Measurements from ENCODE around the gene TAOK2. TPM values are rescaled to one million over a fixed set of nuclear protein-coding genes. Genes with fewer than 3 reads are reported as not detected.

Gene TAOK2
- total RNA-seq, 4 donors from 2014 or later, result 48.8 to 62.6 (median 55.2) TPM

GRCh38 chr16:30030011-30030685 lies 56.5 kb downstream of the TAOK2 start:
- no peak overlapping the region for H3K27ac ChIP-seq
- no peaks in the 10 kb centered on the region for H3K9me3 ChIP-seq
- no peaks in the 10 kb centered on the region for H3K36me3 ChIP-seq
- WGBS, 2 donors, result 20 to 21% methylated on average over 23 of the region's 23 CpGs
- no peak for TF ChIP-seq POLR2A (IDR thresholded peaks at IDR 0.05)
- TF ChIP-seq, protein P1, sequence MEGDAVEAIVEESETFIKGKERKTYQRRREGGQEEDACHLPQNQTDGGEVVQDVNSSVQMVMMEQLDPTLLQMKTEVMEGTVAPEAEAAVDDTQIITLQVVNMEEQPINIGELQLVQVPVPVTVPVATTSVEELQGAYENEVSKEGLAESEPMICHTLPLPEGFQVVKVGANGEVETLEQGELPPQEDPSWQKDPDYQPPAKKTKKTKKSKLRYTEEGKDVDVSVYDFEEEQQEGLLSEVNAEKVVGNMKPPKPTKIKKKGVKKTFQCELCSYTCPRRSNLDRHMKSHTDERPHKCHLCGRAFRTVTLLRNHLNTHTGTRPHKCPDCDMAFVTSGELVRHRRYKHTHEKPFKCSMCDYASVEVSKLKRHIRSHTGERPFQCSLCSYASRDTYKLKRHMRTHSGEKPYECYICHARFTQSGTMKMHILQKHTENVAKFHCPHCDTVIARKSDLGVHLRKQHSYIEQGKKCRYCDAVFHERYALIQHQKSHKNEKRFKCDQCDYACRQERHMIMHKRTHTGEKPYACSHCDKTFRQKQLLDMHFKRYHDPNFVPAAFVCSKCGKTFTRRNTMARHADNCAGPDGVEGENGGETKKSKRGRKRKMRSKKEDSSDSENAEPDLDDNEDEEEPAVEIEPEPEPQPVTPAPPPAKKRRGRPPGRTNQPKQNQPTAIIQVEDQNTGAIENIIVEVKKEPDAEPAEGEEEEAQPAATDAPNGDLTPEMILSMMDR (IDR thresholded peaks at IDR 0.05), result no peak
- no peak overlapping the region for H3K4me3 ChIP-seq (replicated peaks in 1 of 3)
- intact Hi-C loops (cut with DNase I), result no loop called here
- H3K27me3 ChIP-seq, result peaks cover 15% of the 10 kb centered on the region
- DNase-seq, result no peak
- peaks cover 0 to 5% of the 10 kb centered on the region in 2 donors for H3K4me1 ChIP-seq

GRCh38 chr16:30030841-30031413 lies 57.3 kb downstream of the TAOK2 start, which contains the start of gene TLCD3B:
Gene TLCD3B, minus strand, starts transcription at chr16:30031271. Its CDS starts 744 bp downstream, at chr16:30030527.
- Histone ChIP-seq H3K4me1 (peaks cover 0 to 5% of the 10 kb centered on the region in 2 donors), H3K36me3 (no peaks in the 10 kb centered on the region), H3K4me3 (replicated peaks in 1 of 3) (no peak within 1 kb of the TSS), H3K27ac (no peak within 1 kb of the TSS), H3K27me3 (peaks cover 15% of the 10 kb centered on the region), H3K9me3 (no peaks in the 10 kb centered on the region)
- intact Hi-C loops (cut with DNase I), result no loop called here
- no peak for TF ChIP-seq POLR2A (IDR thresholded peaks at IDR 0.05)
- TF ChIP-seq, protein P1 (IDR thresholded peaks at IDR 0.05), result no peak
- no peak for DNase-seq
- WGBS, 2 donors, result 2% methylated on average over 21 to 27 of the region's 27 CpGs

DNA sequence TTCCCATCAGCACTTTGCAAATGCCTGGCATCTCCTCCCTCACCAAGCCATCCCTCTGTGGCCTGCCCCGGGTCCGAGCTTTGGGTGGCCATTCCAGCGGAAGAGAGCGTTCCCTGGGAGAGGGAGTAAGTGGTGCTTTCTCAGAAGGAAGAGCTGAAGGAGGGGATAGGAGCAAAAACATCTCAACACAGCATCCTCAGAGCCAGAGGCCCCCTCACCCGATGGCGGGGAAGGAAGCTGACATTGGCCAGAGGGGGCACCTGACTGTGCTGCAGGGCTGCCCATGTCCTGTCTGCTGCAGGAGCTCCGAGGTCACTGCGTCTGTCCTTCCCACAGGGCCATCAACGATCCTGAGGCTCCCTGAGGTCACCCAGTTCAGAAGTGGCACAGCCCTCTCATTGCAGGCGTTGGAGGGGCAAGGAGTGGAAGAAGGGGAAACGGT lies 57.8 kb downstream of the TAOK2 start:
- Histone ChIP-seq H3K27me3 (peaks cover 15% of the 10 kb centered on the region), H3K27ac (no peak overlapping the region), H3K36me3 (no peaks in the 10 kb centered on the region), H3K4me3 (replicated peaks in 1 of 3) (no peak overlapping the region), H3K9me3 (no peaks in the 10 kb centered on the region), H3K4me1 (peaks cover 0 to 5% of the 10 kb centered on the region in 2 donors)
- TF ChIP-seq POLR2A (IDR thresholded peaks at IDR 0.05), result no peak
- TF ChIP-seq, protein P1 (IDR thresholded peaks at IDR 0.05), result no peak
- no peak for DNase-seq
- intact Hi-C loops (cut with DNase I), result no loop called here
- 14 to 24% methylated on average over 7 of the region's 11 CpGs for WGBS, 2 donors

DNA sequence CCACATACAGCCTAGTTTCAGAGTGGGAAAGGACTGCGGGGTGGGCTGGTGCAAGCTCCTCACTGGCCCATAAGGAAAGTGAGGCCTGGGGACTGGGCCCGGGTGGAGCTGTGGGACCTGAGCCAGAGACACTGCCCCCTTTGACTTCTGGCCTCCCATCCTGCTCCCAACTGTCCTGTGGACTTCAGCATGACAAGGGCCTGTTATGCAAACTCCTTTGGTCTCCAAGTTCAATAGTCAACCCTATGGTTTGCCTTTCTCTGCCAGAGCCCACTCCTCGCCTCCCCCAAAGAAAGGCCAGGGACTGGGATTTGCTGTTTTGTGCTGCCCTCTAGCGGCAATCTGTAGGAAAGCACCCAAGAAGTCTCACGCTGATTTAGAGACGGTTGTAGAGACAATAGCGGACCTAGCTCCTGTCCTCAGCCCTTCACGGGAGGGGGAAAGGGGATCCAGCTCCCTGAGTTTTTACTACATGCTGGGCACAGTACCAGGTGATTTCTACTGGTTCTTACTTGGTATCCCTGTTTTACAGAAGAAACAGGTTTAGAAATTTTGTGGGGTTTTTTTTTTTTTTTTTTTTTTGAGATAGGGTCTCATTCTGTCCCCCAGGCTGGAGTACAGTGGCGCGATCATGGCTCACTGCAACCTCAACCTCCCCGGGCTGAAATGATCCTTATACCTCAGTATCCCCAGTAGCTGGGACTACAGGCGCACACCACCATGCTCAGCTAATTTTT lies 58.6 kb downstream of the TAOK2 start:
- Histone ChIP-seq H3K27me3 (peaks cover 15% of the 10 kb centered on the region), H3K9me3 (no peaks in the 10 kb centered on the region), H3K27ac (no peak overlapping the region), H3K4me3 (replicated peaks in 1 of 3) (no peak overlapping the region), H3K36me3 (no peaks in the 10 kb centered on the region), H3K4me1 (peaks cover 0 to 5% of the 10 kb centered on the region in 2 donors)
- 22% methylated on average over 12 of the region's 12 CpGs for WGBS, 2 donors
- TF ChIP-seq POLR2A (IDR thresholded peaks at IDR 0.05), result no peak
- TF ChIP-seq, protein P1 (IDR thresholded peaks at IDR 0.05), result peak; percentile 29 to 79 (median 62)
- DNase-seq, result peak; percentile 56 to 57
- intact Hi-C loops (cut with DNase I), result no loop called here

Measured in thyroid gland (tissue), 4 donors.